T-helper 2 cell treated with Interferon-gamma antibody and Interleukin-4, amounts not matched to agents 5 μg/mL and 100 μg/mL, for 36 hours (primary cell): ENCODE data around the gene EDARADD.
A peak's percentile ranks its signal among the peaks of the same experiment; 100 is the strongest.
"Not testable (repeated sequence)": the region's sequence is repeated elsewhere in the genome, so short reads cannot be mapped to it uniquely, and the experiment has no call there.

ENCODE experiments used
- DNase-seq: peaks from one replicate; pipeline ENCODE4 v3.0.0; 2021; ENCODE audit warnings: low spot score
- H3K27ac Mint-ChIP-seq: one replicate; pipeline ENCODE4 v1.8.0; 2021; ENCODE audit warnings: mild to moderate bottlenecking, mixed read lengths
- H3K27me3 Mint-ChIP-seq: one replicate; pipeline ENCODE4 v1.8.0; 2021; ENCODE audit warnings: low read depth, mixed read lengths
- H3K36me3 Mint-ChIP-seq: one replicate; pipeline ENCODE4 v1.8.0; 2021; ENCODE audit warnings: low read depth, mixed read lengths
- H3K4me1 Mint-ChIP-seq: one replicate; pipeline ENCODE4 v1.8.0; 2021; ENCODE audit warnings: low read depth, mixed read lengths
- H3K4me3 Mint-ChIP-seq: one replicate; pipeline ENCODE4 v1.8.0; 2022; ENCODE audit warnings: mild to moderate bottlenecking, moderate library complexity, mixed read lengths
- H3K9me3 Mint-ChIP-seq: one replicate; pipeline ENCODE4 v1.8.0; 2021; ENCODE audit warnings: mixed read lengths

The EDARADD gene

GRCh38 chr1:236429715-236430274, 35.7 kb downstream of the EDARADD start:
- Mint-ChIP-seq H3K9me3 (no peaks in the 10 kb centered on the region), H3K4me3 (no peak overlapping the region), H3K27ac (no peak overlapping the region), H3K4me1 (peaks cover 6% of the 10 kb centered on the region), H3K27me3 (no peaks in the 10 kb centered on the region), H3K36me3 (peaks cover 14% of the 10 kb centered on the region)
- DNase-seq = no peak

- Mint-ChIP-seq H3K9me3 (no peaks in the 10 kb centered on the region), H3K27me3 (no peaks in the 10 kb centered on the region), H3K36me3 (peaks cover 17% of the 10 kb centered on the region), H3K27ac (no peak overlapping the region), H3K4me1 (no peaks in the 10 kb centered on the region), H3K4me3 (no peak overlapping the region)
- DNase-seq = no peak
Measured at GRCh38 chr1:236433819-236434315, 39.8 kb downstream of the EDARADD start.

- peaks cover 2% of the 10 kb centered on the region for H3K4me1 Mint-ChIP-seq
- no peaks in the 10 kb centered on the region for H3K9me3 Mint-ChIP-seq
- no peaks in the 10 kb centered on the region for H3K27me3 Mint-ChIP-seq
- peaks cover 18% of the 10 kb centered on the region for H3K36me3 Mint-ChIP-seq
- no peak overlapping the region for H3K4me3 Mint-ChIP-seq
- H3K27ac Mint-ChIP-seq = no peak overlapping the region
- DNase-seq = no peak
Measured at GRCh38 chr1:236438614-236439013, 44.5 kb downstream of the EDARADD start.

DNA sequence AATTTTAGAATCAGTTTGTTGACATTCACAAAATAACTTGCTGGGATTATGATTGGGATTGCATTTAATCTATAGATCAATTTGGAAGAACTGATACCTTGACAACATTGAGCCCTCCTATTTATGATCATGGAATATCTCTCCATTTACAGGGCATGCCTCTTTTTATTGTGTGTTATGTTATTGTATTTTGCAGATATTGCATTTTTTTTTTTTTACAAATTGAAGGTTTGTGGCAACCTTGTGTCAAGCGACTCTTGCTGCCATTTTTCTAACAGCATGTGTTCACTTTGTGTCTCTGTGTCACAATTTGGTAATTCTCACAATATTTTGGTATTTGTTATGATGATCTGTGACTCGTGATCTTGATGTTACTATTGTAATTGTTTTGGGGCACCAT, 46.3 kb downstream of the EDARADD start:
- no peak for DNase-seq
- no peaks in the 10 kb centered on the region for H3K9me3 Mint-ChIP-seq
- H3K4me1 Mint-ChIP-seq = peaks cover 2% of the 10 kb centered on the region
- no peak overlapping the region for H3K27ac Mint-ChIP-seq
- peaks cover 23% of the 10 kb centered on the region for H3K36me3 Mint-ChIP-seq
- H3K4me3 Mint-ChIP-seq = no peak overlapping the region
- no peaks in the 10 kb centered on the region for H3K27me3 Mint-ChIP-seq

DNA sequence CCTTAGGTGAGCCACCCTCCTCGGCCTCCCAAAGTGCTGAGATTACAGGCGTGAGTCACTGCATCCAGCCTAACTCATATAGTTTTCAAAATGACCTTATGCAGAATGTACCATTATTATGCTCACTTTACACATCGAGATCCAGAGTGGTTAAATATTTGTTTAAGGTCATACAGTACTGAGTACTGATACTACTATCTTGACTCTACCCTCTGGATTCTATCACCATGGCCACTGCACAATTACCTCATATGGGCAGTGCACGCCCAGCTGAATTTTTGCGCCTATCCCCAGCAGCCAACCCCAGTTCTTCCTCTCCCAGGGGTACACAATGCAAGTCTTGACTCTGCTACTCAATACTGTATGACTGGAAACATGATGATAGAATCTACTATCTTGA, 56.7 kb downstream of the EDARADD start:
- H3K9me3 Mint-ChIP-seq = no peaks in the 10 kb centered on the region
- no peaks in the 10 kb centered on the region for H3K36me3 Mint-ChIP-seq
- H3K27ac Mint-ChIP-seq = no peak overlapping the region
- no peaks in the 10 kb centered on the region for H3K4me1 Mint-ChIP-seq
- H3K4me3 Mint-ChIP-seq = no peak overlapping the region
- H3K27me3 Mint-ChIP-seq = no peaks in the 10 kb centered on the region
- no peak for DNase-seq

DNA sequence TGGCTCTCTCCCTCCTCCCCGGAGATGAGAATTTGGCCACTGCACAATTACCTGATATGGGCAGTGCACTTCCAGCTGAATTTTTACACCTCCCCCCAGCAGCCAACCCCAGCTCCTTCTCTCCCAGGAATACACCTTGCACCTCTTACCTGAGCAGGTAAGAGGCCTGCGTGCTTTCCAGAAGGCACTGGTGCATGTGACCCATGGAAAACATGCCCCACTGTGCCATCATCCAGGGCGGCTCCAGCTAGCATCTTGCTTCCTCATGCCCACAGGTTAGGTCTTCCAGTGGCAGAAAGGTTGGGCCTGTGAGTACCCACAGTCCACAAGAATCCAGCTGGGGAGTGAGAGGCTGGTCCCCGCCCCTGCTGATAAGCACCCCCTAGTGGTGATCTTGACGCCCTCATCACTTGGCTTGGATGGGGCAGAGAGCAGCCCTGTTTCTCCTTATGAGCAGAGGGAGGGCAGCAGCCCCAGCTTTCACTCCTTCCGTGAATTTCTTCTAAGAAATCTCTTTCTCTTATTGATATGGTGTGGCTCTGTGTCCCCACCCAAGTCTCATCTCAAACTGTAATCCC, 57.8 kb downstream of the EDARADD start:
- Mint-ChIP-seq H3K27me3 (no peaks in the 10 kb centered on the region), H3K4me1 (no peaks in the 10 kb centered on the region), H3K4me3 (no peak overlapping the region), H3K36me3 (no peaks in the 10 kb centered on the region), H3K27ac (no peak overlapping the region), H3K9me3 (no peaks in the 10 kb centered on the region)
- DNase-seq = peak; percentile 11

DNA sequence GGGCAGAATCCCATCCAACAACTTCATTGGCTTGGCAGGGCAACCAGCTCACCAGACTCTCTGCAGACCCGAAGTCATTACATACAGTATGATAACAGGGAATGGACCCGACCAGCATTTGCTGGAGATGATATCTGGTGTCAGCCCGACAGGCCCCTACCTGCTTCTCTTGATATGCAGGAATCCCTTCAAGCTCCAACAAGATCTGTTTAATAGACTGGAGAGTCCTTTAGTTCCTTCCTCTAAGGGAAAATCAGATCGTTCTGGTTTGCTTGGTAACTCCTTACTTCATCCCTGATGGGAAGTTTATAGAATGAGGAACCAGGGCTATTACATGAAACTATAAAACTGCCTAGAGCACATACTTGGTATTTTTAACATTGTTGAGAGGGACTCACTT, 61.2 kb downstream of the EDARADD start:
- Mint-ChIP-seq H3K4me1 (no peaks in the 10 kb centered on the region), H3K27ac (no peak overlapping the region), H3K4me3 (no peak overlapping the region), H3K36me3 (peaks cover 1% of the 10 kb centered on the region), H3K9me3 (no peaks in the 10 kb centered on the region), H3K27me3 (no peaks in the 10 kb centered on the region)
- DNase-seq = no peak

- Mint-ChIP-seq H3K27me3 (peaks cover 9% of the 10 kb centered on the region), H3K4me1 (no peaks in the 10 kb centered on the region), H3K9me3 (no peaks in the 10 kb centered on the region), H3K4me3 (no peak overlapping the region), H3K36me3 (peaks cover 4% of the 10 kb centered on the region), H3K27ac (no peak overlapping the region)
- DNase-seq = peak; percentile 9
Measured at GRCh38 chr1:236457775-236458174, 63.7 kb downstream of the EDARADD start.

DNA sequence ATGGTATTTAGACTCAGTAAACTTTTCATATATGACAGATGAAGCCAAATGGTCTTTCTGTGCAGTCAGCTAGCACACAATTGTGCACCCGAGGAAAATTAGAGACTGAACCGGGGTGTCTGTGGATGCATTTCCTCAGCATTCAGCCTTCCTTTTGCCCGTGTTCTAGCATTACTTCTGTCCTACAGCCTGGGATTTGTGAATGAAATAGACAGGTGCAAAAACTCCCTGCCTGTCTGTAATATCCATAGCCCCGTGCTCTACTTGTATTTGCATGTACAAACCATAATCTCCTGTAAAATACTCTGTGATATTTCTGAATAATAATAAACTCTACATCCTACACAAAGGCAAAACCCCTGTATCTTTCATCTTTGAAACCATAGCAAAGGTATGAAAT, 64.9 kb downstream of the EDARADD start:
- H3K4me1 Mint-ChIP-seq = no peaks in the 10 kb centered on the region
- DNase-seq = no peak
- no peak overlapping the region for H3K4me3 Mint-ChIP-seq
- peaks cover 9% of the 10 kb centered on the region for H3K27me3 Mint-ChIP-seq
- no peak overlapping the region for H3K27ac Mint-ChIP-seq
- H3K36me3 Mint-ChIP-seq = peaks cover 8% of the 10 kb centered on the region
- no peaks in the 10 kb centered on the region for H3K9me3 Mint-ChIP-seq

GRCh38 chr1:236460103-236460502, 66.0 kb downstream of the EDARADD start:
- no peak overlapping the region for H3K4me3 Mint-ChIP-seq
- no peaks in the 10 kb centered on the region for H3K9me3 Mint-ChIP-seq
- DNase-seq = no peak
- no peak overlapping the region for H3K27ac Mint-ChIP-seq
- peaks cover 13% of the 10 kb centered on the region for H3K36me3 Mint-ChIP-seq
- peaks cover 9% of the 10 kb centered on the region for H3K27me3 Mint-ChIP-seq
- H3K4me1 Mint-ChIP-seq = peaks cover 3% of the 10 kb centered on the region

GRCh38 chr1:236464197-236464596, 70.1 kb downstream of the EDARADD start:
- Mint-ChIP-seq H3K36me3 (peaks cover 15% of the 10 kb centered on the region), H3K4me1 (peaks cover 15% of the 10 kb centered on the region)
- not testable (repeated sequence) for H3K9me3 Mint-ChIP-seq, H3K4me3 Mint-ChIP-seq, DNase-seq, H3K27me3 Mint-ChIP-seq, H3K27ac Mint-ChIP-seq

DNA sequence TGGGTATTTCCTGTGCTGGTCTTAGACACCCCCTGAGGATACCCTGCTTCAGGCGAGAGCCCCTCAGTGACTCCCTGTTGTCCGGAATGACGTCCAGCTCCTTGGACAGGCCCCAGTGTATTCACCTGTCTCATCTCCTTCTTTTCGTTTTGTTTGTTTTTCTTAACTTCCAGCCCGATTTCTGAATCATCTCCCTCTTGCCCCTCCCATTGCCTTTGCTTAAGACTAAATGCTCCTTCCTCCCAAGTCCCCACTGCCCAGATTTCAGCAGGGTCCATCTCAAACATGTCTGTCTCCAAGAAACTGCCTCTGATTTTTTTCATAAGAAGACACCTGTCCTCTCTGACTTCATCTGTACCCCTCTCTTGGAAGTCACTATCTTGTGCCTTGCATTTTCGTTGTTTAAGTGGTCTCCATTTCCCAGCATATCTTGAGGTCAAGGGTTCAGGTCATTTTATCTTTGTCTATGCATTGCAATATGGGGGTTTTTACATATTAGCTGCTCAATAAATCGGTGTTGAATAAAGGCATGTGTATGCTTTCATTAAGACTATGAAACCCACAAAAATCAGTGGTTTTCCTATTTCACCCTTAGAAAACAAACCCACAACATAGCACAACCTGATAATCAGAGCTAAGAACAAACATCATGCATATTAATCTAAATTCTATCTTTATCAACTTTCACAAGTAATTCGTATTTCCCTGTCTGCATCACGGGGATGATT, 71.3 kb downstream of the EDARADD start:
- H3K9me3 Mint-ChIP-seq = no peaks in the 10 kb centered on the region
- H3K27me3 Mint-ChIP-seq = peaks cover 9% of the 10 kb centered on the region
- peaks cover 13% of the 10 kb centered on the region for H3K36me3 Mint-ChIP-seq
- no peak overlapping the region for H3K4me3 Mint-ChIP-seq
- H3K27ac Mint-ChIP-seq = no peak overlapping the region
- H3K4me1 Mint-ChIP-seq = peaks cover 15% of the 10 kb centered on the region
- DNase-seq = no peak

DNA sequence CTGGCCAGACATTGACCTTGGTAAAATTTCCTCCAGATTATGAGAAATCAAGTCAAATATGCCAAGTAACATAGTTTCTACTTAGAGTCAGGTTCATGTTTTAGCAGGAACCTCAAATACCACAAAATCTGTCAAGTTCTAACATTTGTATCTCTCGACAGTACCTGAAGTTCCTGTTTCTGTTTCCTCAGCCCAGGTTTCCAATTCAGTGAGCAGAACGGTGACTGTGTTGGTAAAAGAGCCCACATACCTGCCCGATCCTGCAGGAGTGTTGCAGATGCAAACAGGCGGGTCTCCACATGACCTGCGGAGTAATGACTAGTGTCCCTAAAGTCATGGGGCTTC, 71.8 kb downstream of the EDARADD start:
- Mint-ChIP-seq H3K27me3 (peaks cover 8% of the 10 kb centered on the region), H3K27ac (no peak overlapping the region), H3K4me1 (peaks cover 15% of the 10 kb centered on the region), H3K4me3 (no peak overlapping the region), H3K9me3 (no peaks in the 10 kb centered on the region), H3K36me3 (peaks cover 13% of the 10 kb centered on the region)
- no peak for DNase-seq

GRCh38 chr1:236467327-236467641, 73.2 kb downstream of the EDARADD start:
- H3K27me3 Mint-ChIP-seq = peaks cover 1% of the 10 kb centered on the region
- no peak overlapping the region for H3K4me3 Mint-ChIP-seq

More at GRCh38 chr1:236467327-236467641, 73.2 kb downstream of the EDARADD start:
- Mint-ChIP-seq H3K27ac (no peak overlapping the region), H3K9me3 (no peaks in the 10 kb centered on the region), H3K36me3 (peaks cover 13% of the 10 kb centered on the region), H3K4me1 (peaks cover 15% of the 10 kb centered on the region)
- DNase-seq = no peak
